Naive thymus-derived CD8-positive, alpha-beta T cell (primary cell): ENCODE data around the gene TSHZ2. TPM values are rescaled to one million over a fixed set of nuclear protein-coding genes. Genes with fewer than 3 reads are reported as not detected.

Experiments used
- ATAC-seq, 2 donors: fragments of 150-1000 bp; cut with Tn5 transposase in 1 of 2; sonication (Bioruptor Pico), chemical (Tn5 transposase) in 1 of 2; 1 replicate in 1 of 2; 2 replicates in 1 of 2; pipeline ENCODE4 v1.10.0; 2021; ENCODE audit warnings: mild to moderate bottlenecking in 2 of 2, moderate library complexity in 2 of 2
- POLR2A ChIA-PET: fragments of 350-600 bp; sonication (Branson Sonifier 250); formaldehyde crosslinking; loops from one replicate; lab custom pipeline; 2021; ENCODE audit warnings: antibody characterized with exemption; lab: Charles Lee
- DNase-seq, 10 donors: peaks; one replicate each; pipeline versions ENCODE4 v3.0.0 to v3.0.0-alpha.2; 2020 to 2022
- H3K27ac Mint-ChIP-seq, 10 donors: one replicate each; pipeline ENCODE4 v1.8.0; 2020 to 2022; ENCODE audit warnings: mild to moderate bottlenecking in 10 of 10, mixed read lengths in 10 of 10, moderate library complexity in 4 of 10, inconsistent platforms in 1 of 10
- H3K27me3 Mint-ChIP-seq, 5 donors: one replicate each; pipeline ENCODE4 v1.8.0; 2021 to 2022; ENCODE audit warnings: mixed read lengths in 5 of 5
- H3K36me3 Mint-ChIP-seq, 3 donors: one replicate each; pipeline ENCODE4 v1.8.0; 2020 to 2022; ENCODE audit warnings: mixed read lengths in 3 of 3, mild to moderate bottlenecking in 2 of 3, inconsistent platforms in 1 of 3
- H3K4me1 Mint-ChIP-seq, 4 donors: one replicate each; pipeline ENCODE4 v1.8.0; 2021 to 2022; ENCODE audit warnings: mixed read lengths in 4 of 4
- H3K4me3 Mint-ChIP-seq, 10 donors: one replicate each; pipeline ENCODE4 v1.8.0; 2020 to 2022; ENCODE audit warnings: mild to moderate bottlenecking in 10 of 10, mixed read lengths in 10 of 10, moderate library complexity in 6 of 10, inconsistent platforms in 1 of 10
- H3K9me3 Mint-ChIP-seq, 9 donors: one replicate each; pipeline ENCODE4 v1.8.0; 2020 to 2022; ENCODE audit warnings: mixed read lengths in 9 of 9, mild to moderate bottlenecking in 3 of 9, inconsistent platforms in 1 of 9, moderate library complexity in 1 of 9
- polyA plus RNA-seq, 3 donors: library from polyadenylated mRNA; unstranded; fragments of 300-500 nt; fragmentation: Illumina TruSeq; gene quantifications; one replicate each; pipeline ENCODE4 v1.2.3, GENCODE V29; 2021
- total RNA-seq, 8 experiments: library from RNA in 2 of 8; stranded (reverse) in 2 of 8; gene quantifications; one replicate each; pipeline ENCODE4 v1.2.3 and lab custom pipeline; 2021 to 2026

TSHZ2 gene
- total and polyA plus RNA-seq, 5 experiments from 2014 or later, result 0.42 to 10.0 (median 5.1) TPM; not detected in 1

GRCh38 chr20:53036992-53037391, 64.8 kb downstream of the TSHZ2 start:
- Mint-ChIP-seq H3K27ac (no peak overlapping the region), H3K4me3 (no peak overlapping the region), H3K27me3 (peaks cover 0 to 7% (median 0%) of the 10 kb centered on the region in 5 donors), H3K9me3 (no peaks in the 10 kb centered on the region), H3K4me1 (peaks cover 3 to 13% (median 7%) of the 10 kb centered on the region in 4 donors), H3K36me3 (no peaks in the 10 kb centered on the region)
- ATAC-seq (no peak), DNase-seq (no peak)
- POLR2A ChIA-PET, result no interaction called here

- Mint-ChIP-seq H3K36me3 (no peaks in the 10 kb centered on the region), H3K4me3 (no peak overlapping the region), H3K9me3 (no peaks in the 10 kb centered on the region), H3K27ac (no peak overlapping the region), H3K4me1 (peaks cover 3 to 13% (median 7%) of the 10 kb centered on the region in 4 donors), H3K27me3 (peaks cover 0 to 7% (median 0%) of the 10 kb centered on the region in 5 donors)
- ATAC-seq (no peak), DNase-seq (no peak)
- POLR2A ChIA-PET, result no interaction called here
These were observed 65.5 kb downstream of the TSHZ2 start for GRCh38 chr20:53037621-53038020.

- Mint-ChIP-seq H3K36me3 (no peaks in the 10 kb centered on the region), H3K27ac (no peak overlapping the region), H3K9me3 (no peaks in the 10 kb centered on the region), H3K4me1 (peaks cover 3 to 13% (median 7%) of the 10 kb centered on the region in 4 donors), H3K4me3 (no peak overlapping the region), H3K27me3 (peaks cover 0 to 7% (median 0%) of the 10 kb centered on the region in 5 donors)
- ATAC-seq (no peak), DNase-seq (no peak)
- POLR2A ChIA-PET, result no interaction called here
These were observed 66.1 kb downstream of the TSHZ2 start for GRCh38 chr20:53038299-53038698.

- Mint-ChIP-seq H3K4me1 (peaks cover 0 to 1% (median 0%) of the 10 kb centered on the region in 4 donors), H3K27me3 (peaks cover 0 to 9% (median 0%) of the 10 kb centered on the region in 5 donors), H3K4me3 (no peak overlapping the region), H3K9me3 (peaks cover 0 to 1% (median 0%) of the 10 kb centered on the region in 9 donors), H3K36me3 (no peaks in the 10 kb centered on the region), H3K27ac (peak overlapping the region in 1 of 10 donors; percentile 20)
- no peak for ATAC-seq
- DNase-seq, result no peak
- POLR2A ChIA-PET, result no interaction called here
These were observed 68.8 kb downstream of the TSHZ2 start for GRCh38 chr20:53040693-53041589.

- Mint-ChIP-seq H3K4me3 (no peak overlapping the region), H3K9me3 (peaks cover 0 to 1% (median 0%) of the 10 kb centered on the region in 9 donors), H3K27ac (no peak overlapping the region), H3K36me3 (no peaks in the 10 kb centered on the region), H3K27me3 (peaks cover 0 to 7% (median 0%) of the 10 kb centered on the region in 5 donors), H3K4me1 (peaks cover 0 to 2% (median 0%) of the 10 kb centered on the region in 4 donors)
- POLR2A ChIA-PET, result interaction anchor here (0.6 kb wide), 1 partner anchor 1260 kb away, joined by 3 read pairs; no protein-coding TSS in a partner anchor
- DNase-seq (no peak), ATAC-seq (no peak)
These were observed 70.4 kb downstream of the TSHZ2 start for GRCh38 chr20:53042521-53042920.

- POLR2A ChIA-PET, result no interaction called here
- Mint-ChIP-seq H3K27me3 (peaks cover 0 to 5% (median 0%) of the 10 kb centered on the region in 5 donors), H3K9me3 (peaks cover 0 to 7% (median 0%) of the 10 kb centered on the region in 9 donors), H3K4me1 (peaks cover 0 to 2% (median 0%) of the 10 kb centered on the region in 4 donors), H3K27ac (no peak overlapping the region), H3K36me3 (peaks cover 0 to 4% (median 0%) of the 10 kb centered on the region in 3 donors), H3K4me3 (no peak overlapping the region)
- no peak for ATAC-seq
- no peak for DNase-seq
These were observed 72.1 kb downstream of the TSHZ2 start for GRCh38 chr20:53044296-53044695.

GRCh38 chr20:53045941-53046340, 73.8 kb downstream of the TSHZ2 start:
- Mint-ChIP-seq H3K36me3 (peaks cover 0 to 4% (median 0%) of the 10 kb centered on the region in 3 donors), H3K27me3 (peaks cover 0 to 5% (median 0%) of the 10 kb centered on the region in 5 donors), H3K9me3 (peaks cover 0 to 7% (median 0%) of the 10 kb centered on the region in 9 donors), H3K4me3 (no peak overlapping the region), H3K27ac (peak overlapping the region in 1 of 10 donors; percentile 51), H3K4me1 (peaks cover 0 to 2% (median 0%) of the 10 kb centered on the region in 4 donors)
- no peak for ATAC-seq
- DNase-seq, result no peak
- POLR2A ChIA-PET, result no interaction called here

- H3K27me3 Mint-ChIP-seq, result peaks cover 0 to 4% (median 0%) of the 10 kb centered on the region in 5 donors
- H3K27ac Mint-ChIP-seq, result no peak overlapping the region
- H3K4me1 Mint-ChIP-seq, result peaks cover 0 to 2% (median 0%) of the 10 kb centered on the region in 4 donors
- DNase-seq, result no peak
- peaks cover 0 to 4% (median 0%) of the 10 kb centered on the region in 3 donors for H3K36me3 Mint-ChIP-seq
- no peak for ATAC-seq
- peaks cover 0 to 7% (median 0%) of the 10 kb centered on the region in 9 donors for H3K9me3 Mint-ChIP-seq
- POLR2A ChIA-PET, result no interaction called here
- no peak overlapping the region for H3K4me3 Mint-ChIP-seq
These were observed 75.0 kb downstream of the TSHZ2 start for GRCh38 chr20:53047203-53047602.

GRCh38 chr20:53048387-53048786, 76.2 kb downstream of the TSHZ2 start:
- H3K27me3 Mint-ChIP-seq, result peaks cover 0 to 4% (median 0%) of the 10 kb centered on the region in 5 donors
- POLR2A ChIA-PET, result no interaction called here
- peaks cover 0 to 7% (median 0%) of the 10 kb centered on the region in 9 donors for H3K9me3 Mint-ChIP-seq
- no peak for ATAC-seq
- H3K4me1 Mint-ChIP-seq, result peaks cover 0 to 3% (median 0%) of the 10 kb centered on the region in 4 donors
- DNase-seq, result no peak
- H3K36me3 Mint-ChIP-seq, result peaks cover 0 to 4% (median 0%) of the 10 kb centered on the region in 3 donors
- H3K27ac Mint-ChIP-seq, result peak overlapping the region in 1 of 10 donors; percentile 90
- H3K4me3 Mint-ChIP-seq, result no peak overlapping the region

GRCh38 chr20:53050338-53050737, 78.2 kb downstream of the TSHZ2 start:
- H3K27me3 Mint-ChIP-seq, result peaks cover 0 to 4% (median 0%) of the 10 kb centered on the region in 5 donors
- H3K36me3 Mint-ChIP-seq, result peaks cover 0 to 4% (median 0%) of the 10 kb centered on the region in 3 donors
- ATAC-seq (no peak), DNase-seq (no peak)
- H3K4me1 Mint-ChIP-seq, result peaks cover 0 to 3% (median 0%) of the 10 kb centered on the region in 4 donors
- no peak overlapping the region for H3K4me3 Mint-ChIP-seq
- POLR2A ChIA-PET, result no interaction called here
- no peak overlapping the region for H3K27ac Mint-ChIP-seq
- H3K9me3 Mint-ChIP-seq, result peaks cover 0 to 7% (median 0%) of the 10 kb centered on the region in 9 donors

- Mint-ChIP-seq H3K4me3 (no peak overlapping the region), H3K36me3 (peaks cover 3 to 4% (median 4%) of the 10 kb centered on the region in 3 donors), H3K27ac (no peak overlapping the region), H3K27me3 (peaks cover 0 to 12% (median 7%) of the 10 kb centered on the region in 5 donors), H3K4me1 (peaks cover 0 to 2% (median 0%) of the 10 kb centered on the region in 4 donors), H3K9me3 (peaks cover 0 to 6% (median 1%) of the 10 kb centered on the region in 9 donors)
- ATAC-seq (no peak), DNase-seq (no peak)
- POLR2A ChIA-PET, result no interaction called here
These were observed 80.2 kb downstream of the TSHZ2 start for GRCh38 chr20:53052380-53052779.

- no peak overlapping the region for H3K4me3 Mint-ChIP-seq
- peaks cover 0 to 10% (median 7%) of the 10 kb centered on the region in 5 donors for H3K27me3 Mint-ChIP-seq
- no peak overlapping the region for H3K27ac Mint-ChIP-seq
- DNase-seq (no peak), ATAC-seq (no peak)
- H3K36me3 Mint-ChIP-seq, result peaks cover 0 to 4% (median 3%) of the 10 kb centered on the region in 3 donors
- POLR2A ChIA-PET, result no interaction called here
- peaks cover 0 to 2% (median 0%) of the 10 kb centered on the region in 4 donors for H3K4me1 Mint-ChIP-seq
- peaks cover 0 to 6% (median 0%) of the 10 kb centered on the region in 9 donors for H3K9me3 Mint-ChIP-seq
These were observed 81.4 kb downstream of the TSHZ2 start for GRCh38 chr20:53053595-53053994.
